Epidermal melanocyte (primary cell): ENCODE results near the gene GUK1.

ENCODE experiments used
- DNase-seq: peaks from one replicate; pipeline ENCODE4 v3.0.0; 2011; ENCODE audit warnings: low spot score; ENCODE audit not compliant: insufficient read length

Gene GUK1

GRCh38 chr1:228149406-228150119 lies 9.5 kb downstream of the GUK1 start, which contains the start of gene GJC2:
Gene GJC2, plus strand, starts transcription at chr1:228149930. Its CDS starts 7,829 bp downstream, at chr1:228157759.
- DNase-seq = no peak

GRCh38 chr1:228150120-228150460 lies 10.0 kb downstream of the GUK1 start:
- DNase-seq = no peak

GRCh38 chr1:228150461-228151179 lies 10.5 kb downstream of the GUK1 start:
- no peak for DNase-seq

- no peak for DNase-seq
Observed at GRCh38 chr1:228151180-228151925, 11.3 kb downstream of the GUK1 start.

GRCh38 chr1:228152097-228152917 lies 12.2 kb downstream of the GUK1 start:
- no peak for DNase-seq

- no peak for DNase-seq
Observed at GRCh38 chr1:228152918-228153258, 12.8 kb downstream of the GUK1 start.

- DNase-seq = no peak
Observed at GRCh38 chr1:228154021-228154669, 14.1 kb downstream of the GUK1 start.

GRCh38 chr1:228154670-228155571 lies 14.8 kb downstream of the GUK1 start:
- no peak for DNase-seq

- DNase-seq = no peak
Observed at GRCh38 chr1:228155596-228156514, 15.8 kb downstream of the GUK1 start.

GRCh38 chr1:228156515-228156881 lies 16.4 kb downstream of the GUK1 start:
- DNase-seq = no peak

GRCh38 chr1:228156941-228157728 lies 17.1 kb downstream of the GUK1 start:
- no peak for DNase-seq

GRCh38 chr1:228157729-228158126 lies 17.6 kb downstream of the GUK1 start:
- DNase-seq = no peak

GRCh38 chr1:228158151-228159007 lies 18.3 kb downstream of the GUK1 start:
- DNase-seq = no peak

GRCh38 chr1:228159008-228159665 lies 19.1 kb downstream of the GUK1 start:
- no peak for DNase-seq

GRCh38 chr1:228160201-228160761 lies 20.2 kb downstream of the GUK1 start:
- DNase-seq = no peak

- DNase-seq = no peak
Observed at GRCh38 chr1:228161362-228161761, 21.3 kb downstream of the GUK1 start.
